Neural progenitor cell (in vitro differentiated cells): ENCODE data around the gene GUCD1. TPM values are rescaled to one million over a fixed set of nuclear protein-coding genes. Genes with fewer than 3 reads are reported as not detected.
A peak's percentile ranks its signal among the peaks of the same experiment; 100 is the strongest.

Source experiments
- DNase-seq: peaks from one replicate; pipeline ENCODE4 v3.0.0-alpha.2; 2016; ENCODE audit warnings: low spot score
- H2AFZ ChIP-seq: fragments of 200-600 bp; sonication (generic); replicated peaks from 2 replicates; pipeline ENCODE4 v1.6.1; 2016; ENCODE audit warnings: antibody characterized with exemption
- H3F3A ChIP-seq: fragments of 200-600 bp; sonication (generic); 2 replicates; pipeline ENCODE4 v1.6.1; 2016; ENCODE audit warnings: antibody characterized with exemption, low read depth
- H3K27ac ChIP-seq: fragments of 200-600 bp; sonication (generic); 2 replicates; pipeline ENCODE4 v1.5.1; 2016; ENCODE audit warnings: mild to moderate bottlenecking
- H3K27me3 ChIP-seq: fragments of 200-600 bp; sonication (generic); 2 replicates; pipeline ENCODE4 v1.6.1; 2016; ENCODE audit warnings: mild to moderate bottlenecking, moderate library complexity
- H3K36me3 ChIP-seq: fragments of 200-600 bp; sonication (generic); 2 replicates; pipeline ENCODE4 v1.5.1; 2016
- H3K4me1 ChIP-seq: fragments of 200-600 bp; sonication (generic); 2 replicates; pipeline ENCODE4 v1.6.1; 2016; ENCODE audit warnings: mixed run types
- H3K4me2 ChIP-seq: fragments of 200-600 bp; sonication (generic); 2 replicates; pipeline ENCODE4 v1.6.1; 2016
- H3K4me3 ChIP-seq: fragments of 200-600 bp; sonication (generic); 2 replicates; pipeline ENCODE4 v1.5.1; 2016
- H3K79me2 ChIP-seq: fragments of 200-600 bp; sonication (generic); 2 replicates; pipeline ENCODE4 v1.6.1; 2016; ENCODE audit warnings: low read depth
- H3K9ac ChIP-seq: fragments of 200-600 bp; sonication (generic); 2 replicates; pipeline ENCODE4 v1.6.1; 2016
- H3K9me3 ChIP-seq: fragments of 200-600 bp; sonication (generic); 2 replicates; pipeline ENCODE4 v1.5.1; 2016; ENCODE audit warnings: low read depth
- H4K20me1 ChIP-seq: fragments of 200-600 bp; sonication (generic); 2 replicates; pipeline ENCODE4 v1.6.1; 2016; ENCODE audit warnings: low read depth
- H3K27ac Mint-ChIP-seq: 3 replicates; pipeline ENCODE4 v1.8.0; 2021; ENCODE audit warnings: mixed read lengths
- H3K27me3 Mint-ChIP-seq: 2 replicates; pipeline ENCODE4 v1.8.0; 2022; ENCODE audit warnings: low read depth, mild to moderate bottlenecking, inconsistent platforms, moderate library complexity, mixed read lengths; ENCODE audit not compliant: insufficient read depth
- H3K36me3 Mint-ChIP-seq: 3 replicates; pipeline ENCODE4 v1.8.0; 2021; ENCODE audit warnings: mixed read lengths
- H3K4me1 Mint-ChIP-seq: 3 replicates; pipeline ENCODE4 v1.8.0; 2021; ENCODE audit warnings: mixed read lengths
- H3K4me3 Mint-ChIP-seq: 3 replicates; pipeline ENCODE4 v1.8.0; 2021; ENCODE audit warnings: mild to moderate bottlenecking, moderate library complexity, mixed read lengths
- H3K9me3 Mint-ChIP-seq: 3 replicates; pipeline ENCODE4 v1.8.0; 2020; ENCODE audit warnings: mixed read lengths
- CTCF ChIP-seq: fragments of 200-600 bp; sonication (generic); IDR thresholded peaks from 2 replicates; pipeline ENCODE4 v1.5.1; 2017; ENCODE audit warnings: antibody characterized with exemption, mild to moderate bottlenecking
- EZH2 ChIP-seq: fragments of 200-600 bp; sonication (generic); IDR thresholded peaks from 2 replicates; pipeline ENCODE4 v1.6.1; 2017; ENCODE audit warnings: antibody characterized with exemption, mild to moderate bottlenecking, moderate library complexity
- EZH2phosphoT487 ChIP-seq: fragments of 200-600 bp; sonication (generic); IDR thresholded peaks from 2 replicates; pipeline ENCODE4 v1.6.1; 2017; ENCODE audit warnings: antibody characterized with exemption
- total RNA-seq: library from RNA; depleted of rRNA; stranded (reverse); fragments of >200 nt; gene quantifications from 2 replicates; pipeline ENCODE4 v1.2.3, GENCODE V29; 2015; ENCODE audit warnings: low replicate concordance

Gene GUCD1
- total RNA-seq, 1 donor from 2014 or later, result 31.0 TPM

GRCh38 chr22:24579258-24579601, 24.3 kb upstream of the GUCD1 start:
- Mint-ChIP-seq H3K36me3 (peaks cover 15% of the 10 kb centered on the region), H3K27me3 (peaks cover 4% of the 10 kb centered on the region), H3K9me3 (no peaks in the 10 kb centered on the region), H3K4me1 (no peaks in the 10 kb centered on the region), H3K4me3 (no peak overlapping the region), H3K27ac (no peak overlapping the region)
- no peak for TF ChIP-seq CTCF
- no peak for TF ChIP-seq EZH2
- no peak for TF ChIP-seq EZH2phosphoT487
- no peak overlapping the region for H2AFZ ChIP-seq
- no peaks in the 10 kb centered on the region for H3K79me2 ChIP-seq
- H3K9ac ChIP-seq, result no peak overlapping the region
- H3K4me1 ChIP-seq, result no peaks in the 10 kb centered on the region
- no peak overlapping the region for H3K4me3 ChIP-seq
- peaks cover 2% of the 10 kb centered on the region for H4K20me1 ChIP-seq
- no peak for DNase-seq
- H3K27me3 ChIP-seq, result no peaks in the 10 kb centered on the region
- H3K4me2 ChIP-seq, result no peak overlapping the region
- no peaks in the 10 kb centered on the region for H3K36me3 ChIP-seq
- no peaks in the 10 kb centered on the region for H3K9me3 ChIP-seq
- peaks cover 32% of the 10 kb centered on the region for H3F3A ChIP-seq
- H3K27ac ChIP-seq, result peak overlapping the region; percentile 2

- peaks cover 2% of the 10 kb centered on the region for H3K27me3 Mint-ChIP-seq
- H3K27me3 ChIP-seq, result no peaks in the 10 kb centered on the region
- H3K9me3 Mint-ChIP-seq, result no peaks in the 10 kb centered on the region
- no peak overlapping the region for H3K9ac ChIP-seq
- H2AFZ ChIP-seq, result no peak overlapping the region
- H3K27ac ChIP-seq, result peak overlapping the region; percentile 74
- no peak overlapping the region for H3K4me3 Mint-ChIP-seq
- H3K4me1 ChIP-seq, result no peaks in the 10 kb centered on the region
- H3K27ac Mint-ChIP-seq, result no peak overlapping the region
- no peak overlapping the region for H3K4me3 ChIP-seq
- H3K9me3 ChIP-seq, result no peaks in the 10 kb centered on the region
- no peak for TF ChIP-seq EZH2phosphoT487
- no peak for TF ChIP-seq CTCF
- no peak for TF ChIP-seq EZH2
- no peak overlapping the region for H3K4me2 ChIP-seq
- no peaks in the 10 kb centered on the region for H3K36me3 ChIP-seq
- peaks cover 32% of the 10 kb centered on the region for H3F3A ChIP-seq
- H3K4me1 Mint-ChIP-seq, result no peaks in the 10 kb centered on the region
- peaks cover 2% of the 10 kb centered on the region for H4K20me1 ChIP-seq
- H3K36me3 Mint-ChIP-seq, result peaks cover 15% of the 10 kb centered on the region
- H3K79me2 ChIP-seq, result no peaks in the 10 kb centered on the region
- DNase-seq, result no peak
Measured at GRCh38 chr22:24578355-24579257, 23.7 kb upstream of the GUCD1 start.

DNA sequence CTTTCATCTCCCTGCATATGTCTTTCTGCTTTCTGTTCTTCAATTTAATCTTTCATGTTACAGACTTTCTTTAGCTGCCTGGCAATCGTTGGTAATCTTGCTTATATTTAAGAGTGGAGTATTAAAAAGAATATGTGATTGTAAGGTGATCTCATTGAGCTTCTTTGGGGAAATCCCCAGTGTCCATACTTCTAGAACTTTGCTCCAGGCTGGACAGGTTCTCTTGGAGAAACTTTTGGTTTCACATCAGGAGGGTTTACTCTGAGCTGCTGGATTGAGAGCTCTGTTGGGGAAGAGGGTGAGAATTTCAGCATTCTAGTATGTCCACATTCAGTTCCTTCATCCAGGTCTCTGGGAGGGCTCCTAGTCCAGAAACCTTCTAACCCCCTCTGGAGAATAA, 21.8 kb upstream of the GUCD1 start:
- Mint-ChIP-seq H3K27me3 (peaks cover 2% of the 10 kb centered on the region), H3K4me3 (no peak overlapping the region), H3K4me1 (no peaks in the 10 kb centered on the region), H3K36me3 (peaks cover 26% of the 10 kb centered on the region), H3K9me3 (no peaks in the 10 kb centered on the region), H3K27ac (no peak overlapping the region)
- Histone ChIP-seq H3K27ac (no peak overlapping the region), H2AFZ (no peak overlapping the region), H3K4me3 (no peak overlapping the region), H4K20me1 (peaks cover 2% of the 10 kb centered on the region), H3K27me3 (no peaks in the 10 kb centered on the region), H3K36me3 (peaks cover 4% of the 10 kb centered on the region), H3F3A (peaks cover 32% of the 10 kb centered on the region), H3K4me2 (no peak overlapping the region), H3K4me1 (no peaks in the 10 kb centered on the region), H3K9ac (no peak overlapping the region), H3K79me2 (no peaks in the 10 kb centered on the region), H3K9me3 (no peaks in the 10 kb centered on the region)
- TF ChIP-seq EZH2phosphoT487 (no peak), EZH2 (no peak), CTCF (no peak)
- no peak for DNase-seq
